A549 (cell line): Measurements from ENCODE around the gene DUSP1.

Experiments
- CTCF ChIP-seq: fragments of >200 bp; sonication (Bioruptor Twin); formaldehyde crosslinking; IDR thresholded peaks from 3 replicates; pipeline ENCODE4 v1.5.1; 2016
- ELK1 ChIP-seq: fragments of 150-350 bp; IDR thresholded peaks from 2 replicates; pipeline ENCODE4 v1.6.1; 2014; ENCODE audit warnings: low read depth, mild to moderate bottlenecking, low read length
- MAZ ChIP-seq: fragments of 150-350 bp; IDR thresholded peaks from 2 replicates; pipeline ENCODE4 v1.6.1; 2014; ENCODE audit warnings: antibody characterized with exemption, low read depth, low read length, borderline replicate concordance
- REST ChIP-seq: fragments of 200-600 bp; sonication (generic); IDR thresholded peaks from 2 replicates; pipeline ENCODE4 v1.6.1; 2016; ENCODE audit warnings: antibody characterized with exemption, mild to moderate bottlenecking, moderate library complexity

GRCh38 chr5:172805736-172806255 is 34.8 kb upstream of the DUSP1 start:
- TF ChIP-seq REST (no peak), ELK1 (no peak), CTCF (no peak), MAZ (no peak)
